Breast epithelium (tissue), 3 donors: ENCODE results near the gene PRTFDC1.

Experiments used
- CTCF ChIP-seq, 3 donors: fragments of 450-650 bp; IDR thresholded peaks; one replicate each; pipeline ENCODE4 v1.5.1; 2016 to 2017; ENCODE audit warnings: antibody characterized with exemption in 3 of 3, mild to moderate bottlenecking in 3 of 3, moderate library complexity in 3 of 3
- POLR2AphosphoS5 ChIP-seq, 3 donors: sonication (generic); formaldehyde crosslinking; IDR thresholded peaks; one replicate each; pipeline ENCODE4 v1.6.1; 2017; ENCODE audit warnings: antibody characterized with exemption in 3 of 3

GRCh38 chr10:24963521-24964041 is 11.2 kb upstream of the PRTFDC1 start:
- no peak for TF ChIP-seq POLR2AphosphoS5 (IDR thresholded peaks at IDR 0.05)
- no peak for TF ChIP-seq CTCF (IDR thresholded peaks at IDR 0.05)
